GM12878 (cell line): ENCODE data around the gene ASPM. TPM values are rescaled to one million over a fixed set of nuclear protein-coding genes. Genes with fewer than 3 reads are reported as not detected.

ENCODE experiments used
- ATAC-seq: fragments of 200-7000 bp; cut with Tn5 transposase; 3 replicates; pipeline ENCODE4 v1.9.1; 2020; ENCODE audit warnings: mild to moderate bottlenecking, moderate library complexity
- BruUV-seq: library from RNA; stranded (reverse); fragments of 400-500 nt; replicated peaks from 2 replicates; lab custom pipeline; 2021; lab: Mats Ljungman, UMichigan
- CTCF ChIA-PET: fragments of 300-600 bp; sonication (Branson Sonifier 250); formaldehyde crosslinking; extraction: SDS; loops from one replicate; lab custom pipeline; 2021; ENCODE audit warnings: inconsistent platforms; lab: Yijun Ruan, JAX
- POLR2A ChIA-PET: fragments of 350-600 bp; formaldehyde crosslinking; extraction: SDS; loops from one replicate; lab custom pipeline; 2021; ENCODE audit warnings: inconsistent platforms; lab: Charles Lee
- RAD21 ChIA-PET: fragments of 300-600 bp; sonication (Branson Sonifier 250); formaldehyde crosslinking; loops from one replicate; lab custom pipeline; 2023; ENCODE audit warnings: antibody characterized with exemption; ENCODE audit not compliant: unreplicated experiment; lab: Charles Lee
- SMC1A ChIA-PET: fragments of 300-600 bp; sonication (Branson Sonifier 250); formaldehyde crosslinking; loops from one replicate; lab custom pipeline; 2023; ENCODE audit not compliant: unreplicated experiment, uncharacterized antibody; lab: Charles Lee
- DNase-seq: peaks from one replicate; pipeline ENCODE4 v3.0.0-alpha.2; 2011; ENCODE audit warnings: low read depth, low spot score
- FAIRE-seq: peaks from 3 replicates; lab custom pipeline; 2011; peaks lifted over from hg19 to GRCh38; lab: Jason Lieb, UNC
- H2AFZ ChIP-seq: 2 replicates; pipeline ENCODE4 v1.6.0; 2011; ENCODE audit warnings: low read depth, low read length, control low read depth; ENCODE audit not compliant: control insufficient read depth
- H3K27ac ChIP-seq: 2 replicates; pipeline ENCODE4 v1.5.1; 2011; ENCODE audit warnings: control low read depth; ENCODE audit not compliant: control insufficient read depth, insufficient read depth
- H3K27me3 ChIP-seq, 2 experiments: replicated peaks in 1 of 2; 2 replicates each; pipeline versions ENCODE4 v1.6.0 to v1.6.1; 2011; ENCODE audit warnings: low read length in 1 of 2; ENCODE audit not compliant: control insufficient read depth in 2 of 2, insufficient read depth in 2 of 2
- H3K36me3 ChIP-seq, 2 experiments: 2 replicates each; pipeline ENCODE4 v1.5.1; 2011; ENCODE audit warnings: low read length in 1 of 2; ENCODE audit not compliant: control insufficient read depth in 2 of 2, insufficient read depth in 2 of 2
- H3K4me1 ChIP-seq: 2 replicates; pipeline ENCODE4 v1.6.1; 2011; ENCODE audit warnings: mild to moderate bottlenecking, low read length, moderate library complexity, mixed read lengths; ENCODE audit not compliant: control insufficient read depth, insufficient read depth
- H3K4me2 ChIP-seq: 2 replicates; pipeline ENCODE4 v1.6.0; 2011; ENCODE audit warnings: control low read depth; ENCODE audit not compliant: control insufficient read depth, insufficient read depth
- H3K4me3 ChIP-seq: fragments of 200-600 bp; sonication (generic); 2 replicates; pipeline ENCODE4 v1.5.1; 2016
- H3K79me2 ChIP-seq: 2 replicates; pipeline ENCODE4 v1.6.0; 2011; ENCODE audit warnings: low read length; ENCODE audit not compliant: control insufficient read depth, insufficient read depth
- H3K9ac ChIP-seq: 2 replicates; pipeline ENCODE4 v1.8.0; 2011; ENCODE audit warnings: low read length, control low read depth, mixed read lengths; ENCODE audit not compliant: control insufficient read depth, insufficient read depth
- H3K9me3 ChIP-seq: replicated peaks from 3 replicates; pipeline ENCODE4 v1.5.1; 2011; ENCODE audit warnings: mild to moderate bottlenecking, low read length; ENCODE audit not compliant: control insufficient read depth, insufficient read depth
- H4K20me1 ChIP-seq: 2 replicates; pipeline ENCODE4 v1.6.0; 2011; ENCODE audit not compliant: control insufficient read depth, insufficient read depth
- CBX5 ChIP-seq: sonication (generic); IDR thresholded peaks from 2 replicates; pipeline ENCODE4 v1.6.1; 2016; ENCODE audit warnings: low read depth, moderate library complexity, mild to moderate bottlenecking, inconsistent platforms
- CEBPZ ChIP-seq: fragments of 150-350 bp; IDR thresholded peaks from 2 replicates; pipeline ENCODE4 v1.6.1; 2016; ENCODE audit warnings: low read depth, low read length
- EZH2 ChIP-seq: IDR thresholded peaks from 2 replicates; pipeline ENCODE4 v1.6.1; 2012; ENCODE audit warnings: low read depth, mild to moderate bottlenecking, control low read depth, inconsistent platforms, low read length, borderline replicate concordance; ENCODE audit not compliant: control insufficient read depth
- NR2F1 ChIP-seq: fragments of 450-650 bp; conservative IDR thresholded peaks from 2 replicates; pipeline ENCODE4 v1.6.1; 2017; ENCODE audit warnings: mild to moderate bottlenecking
- POU2F2 ChIP-seq: IDR thresholded peaks from 3 replicates; pipeline ENCODE4 v1.6.1; 2011; ENCODE audit warnings: low read depth, mild to moderate bottlenecking, low read length, borderline replicate concordance
- SIN3A ChIP-seq: IDR thresholded peaks from 2 replicates; pipeline ENCODE4 v1.6.1; 2012; ENCODE audit warnings: low read depth, low read length, improper control_type of control experiment
- SUZ12 ChIP-seq: fragments of 200-600 bp; sonication (generic); IDR thresholded peaks from one replicate; pipeline ENCODE4 v1.6.1; 2018; ENCODE audit warnings: antibody characterized with exemption, mild to moderate bottlenecking; ENCODE audit not compliant: unreplicated experiment
- WRNIP1 ChIP-seq: IDR thresholded peaks from 2 replicates; pipeline ENCODE4 v1.6.1; 2011; ENCODE audit warnings: low read depth, low read length, improper control_type of control experiment, borderline replicate concordance
- YBX1 ChIP-seq: fragments of 450-650 bp; IDR thresholded peaks from 2 replicates; pipeline ENCODE4 v1.6.1; 2016; ENCODE audit warnings: antibody characterized with exemption
- ZNF592 ChIP-seq: fragments of 450-650 bp; IDR thresholded peaks from 2 replicates; pipeline ENCODE4 v1.6.1; 2017; ENCODE audit warnings: mild to moderate bottlenecking, moderate library complexity
- WGBS: methylation state at CpG from one replicate; pipeline ENCODE4 v1.1.6; 2016; ENCODE audit warnings: low lambda C conversion rate; ENCODE audit not compliant: insufficient replicate concordance, insufficient coverage; ENCODE audit errors: missing lambda C conversion rate; 5-methylcytosine and 5-hydroxymethylcytosine counted together
- in situ Hi-C: fragments of 300-500 bp; cut with MboI; formaldehyde crosslinking; loops from 9 replicates; pipeline ENCODE4 v1.14.3; 2018; ENCODE audit warnings: mixed read lengths
- intact Hi-C: fragments of 100-400 bp; cut with micrococcal nuclease; formaldehyde crosslinking; loops from one replicate; pipeline ENCODE4 v1.14.2; 2022; ENCODE audit not compliant: unreplicated experiment
- polyA plus RNA-seq, 11 experiments: library from polyadenylated mRNA; depleted of rRNA in 4 of 11; unstranded in 6 of 11; stranded (reverse) in 5 of 11; fragments of >200 nt; fragmentation: Nextera tagmentation in 4 of 11; fragmentation: Illumina TruSeq in 1 of 11; extraction: Ambion mirVana in 4 of 11; extraction: Trizol in 1 of 11; gene quantifications; 1 replicate in 1 of 11; 2 replicates in 10 of 11; pipeline versions ENCODE4 v1.2.1 to v1.2.3, GENCODE V29; 2011 to 2016; ENCODE audit warnings: inconsistent platforms in 2 of 11, missing spikeins in 2 of 11, low read depth in 1 of 11
- total RNA-seq, 4 experiments: library from RNA; depleted of rRNA in 3 of 4; stranded (reverse); fragments of >200 nt in 3 of 4; fragmentation: Illumina TruSeq in 1 of 4; extraction: Trizol in 1 of 4; gene quantifications; 2 replicates each; pipeline versions ENCODE4 v1.2.1 to v1.2.3, GENCODE V29; 2013 to 2021

ASPM gene
- total and polyA plus RNA-seq, 10 of the 15 experiments (the other 5 are each of a cell fraction or from before 2014, with no cell fraction given): 16.2 to 54.9 (median 26.4) TPM

GRCh38 chr1:197174818-197175217 is 28.3 kb upstream of the ASPM start:
- ATAC-seq (no peak), FAIRE-seq (no peak), DNase-seq (no peak)
- Histone ChIP-seq H3K9ac (no peak overlapping the region), H2AFZ (no peak overlapping the region), H3K4me2 (no peak overlapping the region), H3K9me3 (no peaks in the 10 kb centered on the region), H3K4me3 (no peak overlapping the region), H3K27ac (no peak overlapping the region), H4K20me1 (no peaks in the 10 kb centered on the region), H3K4me1 (peaks cover 5% of the 10 kb centered on the region), H3K36me3 (peaks cover 0 to 14% of the 10 kb centered on the region in 2 experiments; a peak in 2 of 4 replicates), H3K27me3 (no peaks in the 10 kb centered on the region), H3K79me2 (no peaks in the 10 kb centered on the region)
- BruUV-seq: no TSS peak
- ChIA-PET POLR2A (no interaction called here), RAD21 (no interaction called here), SMC1A (interaction anchor here (0.9 kb wide), 1 partner anchor 112 kb away, joined by 4 read pairs; no protein-coding TSS in a partner anchor), CTCF (no interaction called here)
- TF ChIP-seq SUZ12 (no peak), SIN3A (no peak), POU2F2 (no peak), ZNF592 (no peak), CEBPZ (no peak), WRNIP1 (no peak), NR2F1 (no peak), EZH2 (no peak), YBX1 (no peak), CBX5 (no peak)
- intact Hi-C loops: no loop called here
- in situ Hi-C loops: no loop called here
- WGBS: 98% methylated on average over 2 of the region's 2 CpGs
